ENCODE measurements around the gene SKA1.

- TF ChIP-seq RAD21 (IDR thresholded peaks at IDR 0.05; ENCODE audit: low read length): no peak
- TF ChIP-seq CTCF (conservative IDR thresholded peaks at IDR 0.05; ENCODE audit: low read depth, low read length): no peak
- no peak for TF ChIP-seq USF2 (IDR thresholded peaks at IDR 0.05; ENCODE audit: low read depth, low read length)
- no peak for TF ChIP-seq CEBPB (IDR thresholded peaks at IDR 0.05; ENCODE audit: low read depth, low read length)
- no peak for TF ChIP-seq ELK1 (IDR thresholded peaks at IDR 0.05; ENCODE audit: borderline replicate concordance, low read depth, low read length)
- no peak for TF ChIP-seq POLR2A (IDR thresholded peaks at IDR 0.05; ENCODE audit: low read depth, low read length)
- no peak for TF ChIP-seq FOS (IDR thresholded peaks at IDR 0.05; ENCODE audit: low read depth, low read length)
- TF ChIP-seq SMC3 (IDR thresholded peaks at IDR 0.05; ENCODE audit: low read depth, low read length): no peak
- TF ChIP-seq BHLHE40 (IDR thresholded peaks at IDR 0.05; ENCODE audit: low read depth, low read length): no peak
- TF ChIP-seq RFX5 (IDR thresholded peaks at IDR 0.05; ENCODE audit: low read depth, low read length): no peak
- no peak for TF ChIP-seq MAFK (IDR thresholded peaks at IDR 0.05; ENCODE audit: low read depth, low read length)
- no peak for TF ChIP-seq RCOR1 (IDR thresholded peaks at IDR 0.05; ENCODE audit: insufficient replicate concordance, low read length)
- no peak for TF ChIP-seq MAZ (IDR thresholded peaks at IDR 0.05; ENCODE audit: borderline replicate concordance, low read depth, low read length)
Observed at GRCh38 chr18:50330176-50330575, 44.7 kb upstream of the SKA1 start.

Measured in IMR-90 (cell line).